GM18858 (cell line): Measurements from ENCODE around the gene TMA7B.
"Not testable (repeated sequence)": the region's sequence is repeated elsewhere in the genome, so short reads cannot be mapped to it uniquely, and the experiment has no call there.

Experiments used
- ATAC-seq: cut with Tn5 transposase; IDR thresholded peaks from one replicate; pipeline ENCODE4 v1.9.1; 2021; ENCODE audit not compliant: unreplicated experiment

Gene TMA7B

GRCh38 chr22:39979048-39979447 lies 18.9 kb downstream of the TMA7B start:
- ATAC-seq = no peak

- ATAC-seq = no peak
Measured at GRCh38 chr22:39979458-39979857, 19.3 kb downstream of the TMA7B start.

GRCh38 chr22:39980596-39980995 lies 20.4 kb downstream of the TMA7B start:
- ATAC-seq = no peak

DNA sequence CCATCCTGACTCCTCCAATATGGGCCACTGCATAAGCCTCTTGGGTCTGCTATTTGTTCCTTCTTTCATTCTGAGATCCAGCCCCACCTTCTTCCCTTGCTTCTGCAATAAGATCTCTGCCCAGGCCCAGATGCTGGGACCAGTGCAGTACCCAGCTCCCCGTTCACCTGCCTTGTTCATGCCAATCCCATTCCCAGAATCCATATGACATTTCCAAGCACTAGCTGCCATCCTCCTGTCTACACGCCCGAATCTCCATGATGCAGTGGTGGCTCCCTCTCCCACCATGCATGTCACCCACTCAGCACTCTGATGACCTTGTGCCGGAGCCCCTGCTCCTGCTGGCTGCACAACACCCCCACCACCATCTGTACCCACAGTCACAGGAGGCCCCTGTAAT lies 23.1 kb downstream of the TMA7B start:
- ATAC-seq = no peak

DNA sequence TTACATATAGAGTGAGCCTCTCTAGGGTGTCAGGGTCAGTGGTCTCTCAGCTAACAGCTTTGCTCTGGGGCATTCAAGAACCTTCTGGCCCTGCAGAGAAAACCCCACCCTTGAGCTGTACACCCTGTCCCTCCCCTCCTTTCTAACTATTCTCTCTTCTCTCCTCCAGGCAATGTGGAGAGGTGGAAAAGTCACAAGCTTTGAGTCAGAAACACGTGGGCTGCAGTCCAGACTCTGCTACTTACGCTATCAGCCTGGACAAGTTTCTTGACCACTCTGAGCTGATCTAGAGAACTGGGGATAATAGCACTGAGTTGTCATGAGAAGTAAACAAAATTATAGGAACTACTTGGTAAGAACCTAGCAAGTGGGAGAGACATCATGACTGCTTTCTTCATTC lies 23.8 kb downstream of the TMA7B start:
- no peak for ATAC-seq

DNA sequence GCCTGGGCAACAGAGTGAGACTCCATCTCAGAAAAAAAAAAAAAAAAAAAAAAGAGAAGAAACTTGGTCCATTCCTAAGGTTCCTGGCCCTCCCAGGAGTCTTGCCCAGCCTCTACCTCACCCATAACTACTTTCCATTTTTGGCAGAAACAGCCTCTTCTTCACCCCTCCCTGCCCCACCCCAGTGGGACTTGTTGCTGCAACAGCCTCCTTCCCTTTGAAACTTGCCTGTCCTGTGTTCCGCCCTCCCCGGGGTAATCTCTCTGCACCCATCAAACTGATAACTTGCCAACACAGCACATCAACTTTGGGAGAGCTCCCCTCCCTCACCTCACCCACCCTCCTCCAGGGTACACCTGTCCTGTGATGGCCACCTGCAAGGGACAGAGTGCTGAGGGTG lies 24.5 kb downstream of the TMA7B start:
- no peak for ATAC-seq

DNA sequence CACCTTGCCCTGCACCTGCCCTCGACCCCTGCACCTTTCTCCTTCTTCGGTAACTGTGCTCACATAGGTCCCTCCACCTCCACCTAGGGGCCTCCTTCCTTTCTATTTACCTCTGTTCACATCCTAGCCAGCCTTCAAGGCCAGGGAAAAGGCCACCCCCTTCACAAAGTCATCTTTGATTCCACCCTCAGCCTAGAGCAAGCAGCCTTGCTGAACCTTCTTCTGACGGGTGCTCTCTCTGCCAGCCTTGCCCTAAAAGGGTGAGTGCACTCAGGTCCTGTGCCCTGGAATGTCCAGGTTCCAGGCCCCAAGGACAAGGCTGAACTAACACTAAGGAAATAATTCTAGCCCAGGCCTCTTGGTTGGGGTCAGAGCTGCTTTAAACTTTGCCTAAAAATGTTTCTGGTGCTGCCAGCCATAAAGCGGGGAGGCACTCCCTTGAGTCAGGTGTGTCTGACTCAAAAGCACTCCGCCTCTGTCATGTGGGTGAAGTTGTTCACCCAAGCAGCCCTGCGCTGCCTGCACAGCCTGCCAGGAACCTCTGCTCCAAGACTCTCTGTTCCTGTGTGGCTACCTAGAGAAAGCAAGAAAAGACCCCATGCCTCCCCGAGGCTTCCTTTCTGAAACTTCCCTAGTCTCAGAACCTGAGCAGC lies 25.3 kb downstream of the TMA7B start:
- no peak for ATAC-seq

GRCh38 chr22:39988386-39989114 lies 28.4 kb downstream of the TMA7B start:
- ATAC-seq = no peak

DNA sequence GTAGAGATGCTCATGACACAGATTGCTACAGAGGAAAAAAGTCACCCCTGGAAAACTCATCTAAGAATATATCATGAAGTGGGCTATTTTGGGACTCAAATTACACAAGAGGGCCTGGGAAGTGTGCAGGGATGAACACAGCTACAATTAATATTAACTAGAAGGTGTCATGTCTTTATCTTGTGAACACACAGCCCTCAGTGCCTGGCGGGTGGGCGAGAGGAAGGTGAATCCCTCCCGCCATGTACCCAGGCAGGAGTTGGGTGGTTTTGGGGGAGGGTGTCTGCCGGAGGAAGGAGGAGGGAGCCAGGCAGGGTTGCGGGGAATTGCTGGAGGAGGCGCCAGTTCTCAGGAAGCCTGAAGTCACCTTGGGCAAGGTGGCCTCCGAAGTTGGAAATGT lies 29.4 kb downstream of the TMA7B start:
- no peak for ATAC-seq

GRCh38 chr22:39990686-39991085 lies 30.5 kb downstream of the TMA7B start:
- ATAC-seq = no peak

GRCh38 chr22:39991159-39991860 lies 31.1 kb downstream of the TMA7B start:
- no peak for ATAC-seq

GRCh38 chr22:39992088-39992826 lies 32.1 kb downstream of the TMA7B start:
- no peak for ATAC-seq

DNA sequence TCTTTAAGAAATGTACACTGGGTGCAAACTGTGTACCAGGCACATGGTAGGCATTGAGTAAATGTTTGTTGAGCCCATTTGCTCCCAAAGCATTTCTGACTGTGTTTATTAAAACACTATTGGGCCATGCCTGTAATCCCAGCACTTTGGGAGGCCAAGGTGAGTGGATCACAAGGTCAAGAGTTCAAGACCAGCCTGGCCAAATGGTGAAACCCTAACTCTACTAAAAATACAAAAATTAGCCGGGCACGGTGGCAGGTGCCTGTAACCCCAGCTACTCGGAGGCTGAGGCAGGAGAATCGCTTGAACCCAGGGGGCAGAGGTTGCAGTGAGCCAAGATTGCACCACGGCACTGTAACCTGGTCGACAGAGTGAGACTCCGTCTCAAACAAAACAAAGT lies 32.7 kb downstream of the TMA7B start:
- ATAC-seq = not testable (repeated sequence)

GRCh38 chr22:39994041-39994565 lies 33.9 kb downstream of the TMA7B start:
- ATAC-seq = no peak

DNA sequence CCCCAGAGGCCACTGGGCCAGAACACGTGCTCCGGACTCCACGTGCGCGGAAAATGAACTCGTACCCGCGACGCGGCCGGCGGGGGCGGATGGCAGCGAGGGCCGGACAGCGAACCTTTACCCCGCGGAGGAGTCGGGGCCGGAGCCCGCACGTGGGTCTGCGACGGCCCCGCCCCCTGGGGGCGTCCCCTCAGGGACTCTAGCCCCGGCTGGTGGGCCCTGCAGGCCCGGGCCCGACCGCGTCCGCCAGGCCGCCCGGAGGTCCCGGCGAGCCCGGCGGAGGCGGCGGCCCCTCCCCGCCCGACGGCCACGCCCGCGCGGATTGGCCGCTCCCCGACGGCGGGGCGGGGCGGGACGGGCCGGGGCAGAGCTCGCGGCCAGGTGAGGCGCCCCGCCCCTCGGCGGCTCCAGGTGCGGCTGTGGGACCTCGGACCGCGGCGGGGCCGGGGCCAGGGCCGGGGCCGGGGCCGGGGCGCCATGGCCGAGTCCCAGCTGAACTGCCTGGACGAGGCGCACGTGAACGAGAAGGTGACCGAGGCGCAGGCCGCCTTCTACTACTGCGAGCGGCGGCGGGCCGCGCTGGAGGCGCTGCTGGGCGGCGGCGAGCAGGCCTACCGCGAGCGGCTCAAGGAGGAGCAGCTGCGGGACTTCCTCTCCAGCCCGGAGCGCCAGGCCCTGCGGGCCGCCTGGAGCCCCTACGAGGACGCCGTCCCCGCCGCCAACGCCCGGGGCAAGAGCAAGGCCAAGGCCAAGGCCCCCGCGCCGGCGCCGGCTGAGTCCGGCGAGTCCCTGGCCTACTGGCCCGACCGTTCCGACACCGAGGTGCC lies 34.6 kb downstream of the TMA7B start, which contains the start of gene FAM83F:
TSS of gene FAM83F (plus strand) at position 389 of the 827 bp plus-strand sequence. CDS start at position 478, 89 bp downstream.
- no peak for ATAC-seq

- no peak for ATAC-seq
Measured at GRCh38 chr22:39995393-39996252, 35.4 kb downstream of the TMA7B start.

- ATAC-seq = no peak
Measured at GRCh38 chr22:39996732-39997131, 36.5 kb downstream of the TMA7B start.

DNA sequence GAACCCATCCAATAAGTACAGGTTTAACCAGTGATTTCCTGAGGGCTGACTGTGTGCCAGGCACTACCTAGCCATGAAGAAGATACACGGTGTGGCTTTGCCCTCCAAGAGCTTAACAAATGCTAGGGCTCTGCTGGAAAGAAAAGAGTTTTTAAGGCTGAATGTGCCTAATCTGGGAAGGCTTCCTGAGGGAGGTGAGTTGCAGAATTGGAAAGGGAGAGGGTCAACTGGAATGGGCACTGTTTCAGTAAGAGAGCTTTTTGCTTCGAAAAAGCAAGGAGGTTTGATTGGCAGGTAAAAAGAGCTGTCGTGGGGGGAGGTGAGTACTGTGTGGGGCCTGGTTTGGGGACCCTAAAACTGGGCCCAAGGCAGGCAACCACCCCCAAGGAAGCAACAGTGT lies 37.2 kb downstream of the TMA7B start:
- no peak for ATAC-seq
